ENCODE data around the gene ATP10D. TPM values are rescaled to one million over a fixed set of nuclear protein-coding genes. Genes with fewer than 3 reads are reported as not detected.

ATP10D gene
- total RNA-seq, 1 experiment from 2014 or later = 16.2 TPM

DNA sequence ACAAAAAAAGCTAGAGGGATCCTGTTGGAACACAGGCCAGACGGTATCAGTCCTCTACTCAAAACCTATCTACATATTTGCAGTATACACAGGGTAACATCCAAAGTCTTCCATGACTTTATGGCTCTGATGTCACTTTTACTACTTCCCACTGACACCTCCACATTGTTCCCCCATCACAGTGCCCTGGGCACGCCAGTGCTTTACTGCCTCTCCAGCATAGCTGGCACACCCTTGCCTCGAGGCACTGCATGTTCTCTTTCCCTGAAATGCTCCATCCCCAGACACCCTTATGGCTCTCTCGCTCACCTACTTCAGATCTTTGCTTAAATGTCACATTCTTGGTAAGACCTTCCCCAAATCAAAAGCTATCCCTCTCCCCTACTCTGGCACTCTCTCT is 6.3 kb upstream of the ATP10D start:
- POLR2A ChIA-PET = interaction anchor here (0.6 kb wide), 1 partner anchor 48 kb away, joined by 4 read pairs; no protein-coding TSS in a partner anchor
- BruUV-seq (replicated peaks) = no TSS peak
- intact Hi-C loops (cut with micrococcal nuclease) = no loop called here
- H3K36me3 Mint-ChIP-seq (ENCODE audit: insufficient read depth, unreplicated experiment) = no peaks in the 10 kb centered on the region
- CTCF ChIA-PET = interaction anchor here (0.6 kb wide), 1 partner anchor 86 kb away, joined by 5 read pairs; no protein-coding TSS in a partner anchor
- no peak overlapping the region for H3K27ac Mint-ChIP-seq (ENCODE audit: low read depth, unreplicated experiment)
- TF ChIP-seq, protein P1, sequence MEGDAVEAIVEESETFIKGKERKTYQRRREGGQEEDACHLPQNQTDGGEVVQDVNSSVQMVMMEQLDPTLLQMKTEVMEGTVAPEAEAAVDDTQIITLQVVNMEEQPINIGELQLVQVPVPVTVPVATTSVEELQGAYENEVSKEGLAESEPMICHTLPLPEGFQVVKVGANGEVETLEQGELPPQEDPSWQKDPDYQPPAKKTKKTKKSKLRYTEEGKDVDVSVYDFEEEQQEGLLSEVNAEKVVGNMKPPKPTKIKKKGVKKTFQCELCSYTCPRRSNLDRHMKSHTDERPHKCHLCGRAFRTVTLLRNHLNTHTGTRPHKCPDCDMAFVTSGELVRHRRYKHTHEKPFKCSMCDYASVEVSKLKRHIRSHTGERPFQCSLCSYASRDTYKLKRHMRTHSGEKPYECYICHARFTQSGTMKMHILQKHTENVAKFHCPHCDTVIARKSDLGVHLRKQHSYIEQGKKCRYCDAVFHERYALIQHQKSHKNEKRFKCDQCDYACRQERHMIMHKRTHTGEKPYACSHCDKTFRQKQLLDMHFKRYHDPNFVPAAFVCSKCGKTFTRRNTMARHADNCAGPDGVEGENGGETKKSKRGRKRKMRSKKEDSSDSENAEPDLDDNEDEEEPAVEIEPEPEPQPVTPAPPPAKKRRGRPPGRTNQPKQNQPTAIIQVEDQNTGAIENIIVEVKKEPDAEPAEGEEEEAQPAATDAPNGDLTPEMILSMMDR (IDR thresholded peaks at IDR 0.05; ENCODE audit: unreplicated experiment) = no peak
- no peaks in the 10 kb centered on the region for H3K9me3 Mint-ChIP-seq (ENCODE audit: unreplicated experiment)
- no peak overlapping the region for H3K4me3 Mint-ChIP-seq (ENCODE audit: unreplicated experiment)
- peaks cover 14% of the 10 kb centered on the region for H3K4me1 Mint-ChIP-seq (ENCODE audit: insufficient read depth, unreplicated experiment)
- no peaks in the 10 kb centered on the region for H3K27me3 Mint-ChIP-seq (ENCODE audit: insufficient read depth, unreplicated experiment)
- DNase-seq (ENCODE audit: unreplicated experiment) = no peak

DNA sequence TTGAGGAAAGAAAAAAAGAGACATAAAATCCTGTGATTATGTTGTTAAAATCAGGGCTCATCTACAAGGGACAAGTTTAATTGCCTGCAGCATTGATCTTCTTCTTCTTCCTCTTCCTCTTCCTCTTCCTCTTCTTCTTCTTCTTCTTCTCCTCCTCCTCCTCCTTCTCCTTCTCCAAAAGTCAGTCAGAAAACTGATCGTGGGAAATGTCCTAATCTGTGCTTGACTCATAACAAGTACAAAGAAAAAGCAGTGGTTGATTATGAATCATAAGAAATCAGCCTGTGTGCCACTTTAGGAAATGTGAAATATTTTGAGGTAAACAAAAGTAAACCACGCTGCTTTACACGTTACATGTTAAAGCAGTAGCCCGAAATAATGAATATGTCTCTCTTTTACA is 2.7 kb upstream of the ATP10D start:
- CTCF ChIA-PET = interaction anchor here (0.6 to 3.8 kb wide), 5 partner anchors 12 to 460 kb away, joined by 3 to 16 read pairs (median 3); partner anchors contain the start of gene COMMD8
- POLR2A ChIA-PET = interaction anchor here (1.2 to 1.5 kb wide), 2 partner anchors 19 to 432 kb away, joined by 3 to 7 read pairs; partner anchors contain the start of genes COMMD8 and NFXL1
- peak; percentile 67 for DNase-seq (ENCODE audit: unreplicated experiment)
- intact Hi-C loops (cut with micrococcal nuclease) = no loop called here
- Mint-ChIP-seq H3K4me3 (ENCODE audit: unreplicated experiment) (peak overlapping the region; percentile 11), H3K4me1 (ENCODE audit: insufficient read depth, unreplicated experiment) (peaks cover 14% of the 10 kb centered on the region), H3K36me3 (ENCODE audit: insufficient read depth, unreplicated experiment) (no peaks in the 10 kb centered on the region), H3K9me3 (ENCODE audit: unreplicated experiment) (no peaks in the 10 kb centered on the region), H3K27me3 (ENCODE audit: insufficient read depth, unreplicated experiment) (no peaks in the 10 kb centered on the region), H3K27ac (ENCODE audit: low read depth, unreplicated experiment) (peak overlapping the region; percentile 57)
- BruUV-seq (replicated peaks) = no TSS peak
- TF ChIP-seq, protein P1 (IDR thresholded peaks at IDR 0.05; ENCODE audit: unreplicated experiment) = no peak

DNA sequence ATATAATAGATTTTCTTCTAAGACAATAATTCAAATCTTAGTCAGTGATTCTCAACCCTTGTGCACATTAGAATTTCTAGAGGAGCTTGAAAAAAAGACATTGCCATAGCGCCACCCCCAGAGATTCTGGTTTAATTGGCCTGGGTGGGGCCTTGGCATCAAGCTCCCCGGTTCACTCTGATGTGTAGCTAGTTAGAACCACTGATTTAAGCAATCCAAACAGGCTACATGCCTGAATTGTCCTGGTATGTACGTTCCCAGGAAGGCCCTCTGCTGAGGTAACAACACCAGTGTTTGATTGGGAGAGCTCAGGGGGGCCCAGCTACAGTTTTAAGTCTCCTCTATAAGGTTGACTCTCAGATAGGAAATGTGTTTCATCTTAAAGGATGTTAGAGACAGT is 1.3 kb upstream of the ATP10D start:
- POLR2A ChIA-PET = interaction anchor here (0.9 to 2.9 kb wide), 5 partner anchors 15 to 84 kb away, joined by 3 to 50 read pairs (median 4); partner anchors contain the start of gene COMMD8
- no peaks in the 10 kb centered on the region for H3K27me3 Mint-ChIP-seq (ENCODE audit: insufficient read depth, unreplicated experiment)

DNA sequence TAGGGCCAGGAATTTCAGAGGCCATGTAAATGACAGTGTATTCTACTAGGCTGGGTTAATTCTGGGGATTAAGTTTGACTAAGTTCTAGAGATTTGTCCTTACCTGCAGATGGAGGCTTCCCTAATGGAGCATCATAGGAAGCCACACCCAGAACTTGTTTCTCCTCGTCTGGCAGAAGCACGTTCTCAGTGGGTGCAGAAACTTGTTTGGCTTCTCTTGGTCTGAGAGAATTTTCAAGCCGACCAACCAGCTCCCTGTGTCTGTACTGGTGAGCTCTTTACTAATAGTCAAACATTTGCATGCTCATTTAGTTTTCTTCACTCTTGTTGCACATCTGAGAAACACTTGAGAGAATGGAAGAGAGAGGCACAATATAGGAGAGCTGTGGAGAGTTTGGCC is 907 bp upstream of the ATP10D start:
- POLR2A ChIA-PET = interaction anchor here (0.9 to 2.9 kb wide), 8 partner anchors 12 to 83 kb away, joined by 3 to 50 read pairs (median 8); partner anchors contain the start of gene COMMD8
- Mint-ChIP-seq H3K4me1 (ENCODE audit: insufficient read depth, unreplicated experiment) (peaks cover 7% of the 10 kb centered on the region), H3K36me3 (ENCODE audit: insufficient read depth, unreplicated experiment) (no peaks in the 10 kb centered on the region), H3K27ac (ENCODE audit: low read depth, unreplicated experiment) (peak overlapping the region; percentile 99), H3K27me3 (ENCODE audit: insufficient read depth, unreplicated experiment) (no peaks in the 10 kb centered on the region), H3K4me3 (ENCODE audit: unreplicated experiment) (peak overlapping the region; percentile 94), H3K9me3 (ENCODE audit: unreplicated experiment) (no peaks in the 10 kb centered on the region)
- BruUV-seq (replicated peaks) = no TSS peak
- TF ChIP-seq, protein P1 (IDR thresholded peaks at IDR 0.05; ENCODE audit: unreplicated experiment) = no peak
- no peak for DNase-seq (ENCODE audit: unreplicated experiment)
- CTCF ChIA-PET = interaction anchor here (0.7 to 3.8 kb wide), 6 partner anchors 21 to 352 kb away, joined by 3 to 16 read pairs (median 3); partner anchors contain the start of gene COMMD8
- intact Hi-C loops (cut with micrococcal nuclease) = no loop called here

More for the DNA sequence above, 1.3 kb upstream of the ATP10D start:
- H3K4me3 Mint-ChIP-seq (ENCODE audit: unreplicated experiment) = no peak overlapping the region
- CTCF ChIA-PET = interaction anchor here (0.7 to 3.8 kb wide), 7 partner anchors 21 to 353 kb away, joined by 3 to 16 read pairs (median 3); partner anchors contain the start of gene COMMD8
- H3K9me3 Mint-ChIP-seq (ENCODE audit: unreplicated experiment) = no peaks in the 10 kb centered on the region
- peaks cover 12% of the 10 kb centered on the region for H3K4me1 Mint-ChIP-seq (ENCODE audit: insufficient read depth, unreplicated experiment)
- no TSS peak for BruUV-seq (replicated peaks)
- intact Hi-C loops (cut with micrococcal nuclease) = no loop called here
- no peaks in the 10 kb centered on the region for H3K36me3 Mint-ChIP-seq (ENCODE audit: insufficient read depth, unreplicated experiment)
- TF ChIP-seq, protein P1 (IDR thresholded peaks at IDR 0.05; ENCODE audit: unreplicated experiment) = no peak
- no peak overlapping the region for H3K27ac Mint-ChIP-seq (ENCODE audit: low read depth, unreplicated experiment)
- DNase-seq (ENCODE audit: unreplicated experiment) = no peak
